Measurements from ENCODE around the gene SH2D5.

Gene SH2D5

DNA sequence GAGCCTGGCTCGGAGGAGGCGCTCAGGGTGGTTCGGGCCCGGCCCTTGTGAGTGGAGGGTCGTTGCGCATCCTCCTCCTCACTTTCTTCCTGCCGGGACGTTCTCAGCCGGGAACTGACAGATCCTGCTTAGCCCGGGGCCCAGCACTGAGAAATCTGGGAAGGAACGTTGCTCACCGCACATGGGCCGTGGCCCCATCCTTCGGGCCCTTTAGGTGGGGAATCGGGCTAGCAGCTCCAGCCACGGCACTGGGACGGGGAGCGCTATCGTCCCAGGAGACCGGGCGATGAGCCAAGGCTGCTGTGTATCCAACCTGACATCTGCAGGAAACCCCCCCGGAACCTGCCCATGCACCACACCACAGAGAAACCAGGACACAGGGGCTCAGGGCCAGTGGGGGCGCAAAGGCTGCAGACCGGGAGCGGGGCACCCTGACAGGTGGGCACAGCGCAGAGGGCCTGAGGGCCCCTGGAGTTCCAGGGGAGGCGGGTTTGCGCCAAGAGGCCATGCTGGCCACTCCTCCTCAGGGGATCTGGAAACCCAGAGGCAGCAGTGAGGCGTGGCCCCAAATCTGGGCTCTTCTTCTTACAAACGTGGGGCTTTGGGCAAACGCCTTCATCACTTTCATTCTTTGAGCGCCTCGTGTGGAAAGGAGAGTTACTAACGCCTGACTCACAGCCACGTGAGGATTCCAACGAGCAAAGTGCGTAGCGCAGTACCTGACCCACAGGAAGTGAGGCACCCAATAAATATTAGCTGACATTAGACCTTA is at the start of gene SH2D5:
SH2D5 (minus strand) TSS at position 116 of the 772 bp plus-strand sequence. CDS start 4,659 bp downstream, outside the sequence.
- peak; percentile 83 for DNase-seq (ENCODE audit: insufficient read length, low spot score)
- FAIRE-seq: peak; percentile 55

DNA sequence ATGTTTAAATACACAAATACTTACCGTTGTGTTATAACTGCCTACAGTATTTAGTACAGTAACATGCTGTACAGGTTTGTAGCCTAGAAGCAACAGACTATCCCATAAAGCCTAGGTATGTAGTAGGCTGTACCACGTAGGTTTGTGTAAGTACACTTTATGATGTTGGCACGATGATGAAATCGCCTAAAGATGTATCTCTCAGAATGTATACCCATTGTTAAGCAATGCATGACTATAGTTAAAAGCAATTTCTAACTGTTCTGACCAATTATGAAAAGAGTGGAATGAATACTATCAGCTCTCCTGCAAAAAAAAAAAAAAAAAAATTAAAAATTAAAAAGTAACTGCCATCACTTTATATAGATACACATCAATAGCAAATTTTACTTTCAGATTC is 43.2 kb upstream of the SH2D5 start:
- no peak for FAIRE-seq

DNA sequence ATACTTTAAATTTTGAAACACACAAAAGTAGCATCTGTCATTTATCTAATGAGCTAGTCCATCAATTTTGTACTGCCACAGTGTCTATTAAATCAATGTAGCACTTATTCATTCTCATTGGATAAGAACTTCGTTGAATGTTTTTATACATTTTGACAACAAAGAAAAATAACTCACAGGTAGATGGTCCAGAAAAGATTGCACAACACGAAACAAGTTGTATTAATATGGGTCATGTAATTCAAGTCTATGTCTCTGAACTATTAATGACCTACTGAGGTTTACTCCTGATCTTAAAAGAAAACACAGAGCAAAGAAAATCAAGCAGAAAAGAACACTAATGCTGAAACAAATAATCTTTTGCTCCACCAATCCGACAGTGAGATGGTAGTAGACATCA is 39.3 kb upstream of the SH2D5 start:
- no peak for DNase-seq (ENCODE audit: insufficient read length, low spot score)
- no peak for FAIRE-seq

More for the DNA sequence above, 43.2 kb upstream of the SH2D5 start:
- DNase-seq (ENCODE audit: insufficient read length, low spot score): no peak

DNA sequence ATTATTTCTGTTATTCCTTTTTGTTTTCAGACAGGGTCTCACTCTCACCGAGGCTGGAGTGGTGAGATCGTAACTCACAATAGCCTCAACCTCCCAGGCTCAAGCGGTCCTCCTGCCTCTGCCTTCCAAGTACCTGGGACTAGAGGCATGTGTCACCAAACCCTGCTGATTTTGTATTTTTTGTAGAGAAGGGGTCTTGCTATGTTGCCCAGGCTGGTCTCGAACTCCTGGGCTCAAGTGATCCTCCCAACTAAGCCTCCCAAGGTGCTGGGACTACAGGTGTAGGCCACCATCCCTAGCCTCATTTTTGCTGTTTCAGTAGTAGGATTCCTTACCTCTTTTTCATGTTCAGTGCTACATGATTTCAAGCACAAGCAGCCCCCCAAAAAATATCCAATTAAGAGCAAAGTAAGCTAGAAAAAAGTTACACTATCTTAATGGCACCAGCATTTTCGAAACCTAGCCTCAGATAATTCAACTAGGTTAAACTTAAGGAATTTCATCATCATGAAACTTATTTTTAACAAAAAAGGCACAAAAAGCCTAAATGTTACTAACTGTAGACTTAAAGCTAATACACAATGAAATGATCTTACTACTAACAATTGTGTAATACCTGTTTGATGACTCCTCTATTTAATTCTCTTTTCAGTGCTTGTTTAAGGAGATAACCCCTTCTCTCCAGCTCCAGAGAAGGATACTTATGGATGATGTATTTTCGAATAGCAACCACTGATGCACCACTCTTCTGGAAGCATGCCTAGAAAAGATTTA is 38.0 kb upstream of the SH2D5 start:
- FAIRE-seq: no peak
- no peak for DNase-seq (ENCODE audit: insufficient read length, low spot score)

DNA sequence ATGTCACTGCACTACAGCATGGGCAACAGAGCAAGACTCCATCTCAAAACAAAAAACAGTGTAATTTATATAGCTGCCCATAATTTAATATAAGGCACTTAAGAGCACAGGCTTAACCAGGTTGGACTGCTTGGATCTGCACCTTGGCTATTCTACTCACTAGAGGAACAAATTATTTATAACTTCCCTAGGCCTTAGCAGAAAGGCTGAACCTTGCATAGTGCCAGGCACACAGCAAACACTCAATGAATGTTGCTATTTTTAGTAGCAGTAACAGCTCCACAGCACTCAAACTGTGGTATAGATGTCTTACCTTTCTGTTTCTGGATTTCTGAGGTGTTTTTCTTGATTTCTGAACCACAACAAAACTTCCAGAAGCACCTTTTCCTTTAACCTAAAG is 34.8 kb upstream of the SH2D5 start:
- FAIRE-seq: no peak
- no peak for DNase-seq (ENCODE audit: insufficient read length, low spot score)

DNA sequence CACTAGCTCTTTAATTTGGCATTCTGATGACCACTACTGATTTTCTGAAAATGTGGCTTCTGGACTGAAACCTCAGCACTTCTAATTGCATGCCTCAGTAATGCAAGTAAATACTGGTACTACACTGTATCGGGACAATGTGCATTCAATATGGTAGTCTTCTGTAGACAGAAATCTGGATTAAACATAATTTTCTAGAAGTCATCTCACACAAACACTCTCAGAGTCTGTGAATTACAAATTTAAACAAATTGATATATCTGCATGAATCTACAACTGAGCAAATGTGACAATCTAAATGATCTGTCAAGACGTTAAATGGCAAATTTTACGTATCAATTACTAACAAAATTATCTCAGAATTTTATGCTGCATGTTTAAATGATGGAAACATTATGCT is 30.9 kb upstream of the SH2D5 start:
- no peak for DNase-seq (ENCODE audit: insufficient read length, low spot score)
- no peak for FAIRE-seq

DNA sequence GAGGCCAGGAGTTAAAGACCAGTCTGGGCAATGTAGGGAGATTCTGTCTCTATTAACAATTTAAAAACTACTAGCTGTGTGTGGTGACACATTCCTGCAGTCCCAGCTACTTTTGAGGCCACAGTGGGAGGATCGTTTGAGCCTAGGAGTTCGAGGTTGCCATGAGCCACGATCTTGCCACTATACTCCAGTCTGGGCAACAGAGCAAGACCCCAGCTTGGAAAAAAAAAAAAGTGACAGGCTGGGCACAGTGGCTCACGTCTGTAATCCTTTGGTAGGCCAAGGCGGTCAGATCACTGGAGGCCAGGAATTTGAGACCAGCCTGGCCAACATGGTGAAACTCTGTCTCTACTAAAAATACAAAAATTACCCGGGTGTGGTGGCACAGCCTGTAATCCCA is 27.8 kb upstream of the SH2D5 start:
- DNase-seq (ENCODE audit: insufficient read length, low spot score) (no peak), FAIRE-seq (no peak)

DNA sequence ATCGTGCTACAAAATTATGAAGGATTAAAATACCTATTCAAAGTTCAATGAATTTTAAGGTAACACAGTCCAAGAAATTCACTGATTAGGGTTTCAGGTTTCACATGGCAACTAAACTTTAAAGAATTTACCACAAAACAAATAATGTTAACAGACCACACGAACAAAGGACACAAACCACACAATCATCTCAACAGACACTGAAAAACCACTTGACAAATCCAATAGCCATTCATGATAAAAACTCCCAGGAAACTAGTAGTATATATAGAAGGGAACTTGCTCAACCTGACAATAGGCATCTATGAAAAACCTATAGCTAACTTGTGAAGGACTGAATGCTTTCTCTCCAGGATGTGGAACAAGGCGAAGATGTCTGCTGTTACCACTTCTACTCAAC is 21.1 kb upstream of the SH2D5 start:
- DNase-seq (ENCODE audit: insufficient read length, low spot score) (no peak), FAIRE-seq (no peak)

DNA sequence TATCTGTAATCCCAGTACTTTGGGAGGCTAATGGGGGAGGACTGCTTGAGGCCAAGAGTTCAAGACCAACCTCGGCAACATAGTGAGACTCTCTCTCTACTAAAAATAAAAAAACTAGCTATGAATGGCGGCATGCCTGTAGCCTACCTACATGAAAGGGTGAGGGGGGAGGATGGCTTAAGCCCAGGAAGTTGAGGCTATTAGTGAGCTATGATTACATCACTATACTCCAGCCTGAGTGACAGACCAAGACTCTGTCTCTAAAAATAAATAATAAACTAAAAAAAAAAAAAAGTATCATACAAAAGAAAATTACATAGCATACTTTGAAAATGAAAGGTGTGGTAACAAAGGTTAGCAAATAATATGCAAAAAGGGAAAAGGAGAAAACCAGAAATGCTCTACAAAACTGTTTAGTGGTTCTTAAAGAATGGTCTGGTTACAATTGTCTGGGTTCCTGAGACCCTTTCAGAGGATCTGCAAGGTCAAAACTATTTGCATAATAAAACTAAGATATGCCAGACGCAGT is 19.0 kb upstream of the SH2D5 start:
- FAIRE-seq: no peak
- no peak for DNase-seq (ENCODE audit: insufficient read length, low spot score)

DNA sequence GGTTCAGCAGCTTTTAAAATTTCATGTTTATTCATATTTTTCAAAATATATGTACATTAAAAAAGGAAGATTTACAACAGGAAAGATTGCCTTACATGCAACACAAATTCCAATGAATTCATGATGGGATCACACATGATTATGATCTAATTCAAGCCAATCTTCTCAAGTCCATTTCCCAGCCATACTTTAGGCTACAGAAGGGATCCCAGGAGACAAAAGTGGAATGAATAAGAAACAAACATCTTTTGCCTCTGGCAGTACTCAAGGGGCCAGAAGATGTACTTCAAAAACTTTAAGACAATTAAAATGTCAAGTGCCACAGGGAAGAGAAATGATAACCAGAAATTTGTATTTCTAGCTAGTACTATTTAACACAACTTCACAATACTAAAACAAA is 10.2 kb upstream of the SH2D5 start:
- DNase-seq (ENCODE audit: insufficient read length, low spot score) (no peak), FAIRE-seq (no peak)

DNA sequence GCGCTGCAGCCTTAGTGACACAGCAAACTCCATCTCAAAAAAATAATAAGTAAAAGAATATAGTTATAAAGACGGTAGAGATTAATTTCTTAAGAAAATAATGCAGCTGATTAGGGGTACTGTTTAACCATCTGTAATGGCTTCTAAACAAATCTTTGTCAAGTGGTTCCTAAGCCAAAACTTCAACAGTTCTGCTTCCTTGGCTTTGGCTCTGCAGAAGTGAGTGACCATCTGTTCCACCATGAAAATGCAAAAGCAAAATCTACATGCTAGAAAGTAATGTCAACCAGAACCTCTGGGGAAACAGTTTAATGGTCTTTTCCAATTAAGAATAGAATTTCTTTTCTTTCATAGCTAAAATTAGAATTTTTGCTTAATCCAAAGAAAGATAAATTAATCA is 8.3 kb upstream of the SH2D5 start:
- FAIRE-seq: no peak
- DNase-seq (ENCODE audit: insufficient read length, low spot score): no peak

DNA sequence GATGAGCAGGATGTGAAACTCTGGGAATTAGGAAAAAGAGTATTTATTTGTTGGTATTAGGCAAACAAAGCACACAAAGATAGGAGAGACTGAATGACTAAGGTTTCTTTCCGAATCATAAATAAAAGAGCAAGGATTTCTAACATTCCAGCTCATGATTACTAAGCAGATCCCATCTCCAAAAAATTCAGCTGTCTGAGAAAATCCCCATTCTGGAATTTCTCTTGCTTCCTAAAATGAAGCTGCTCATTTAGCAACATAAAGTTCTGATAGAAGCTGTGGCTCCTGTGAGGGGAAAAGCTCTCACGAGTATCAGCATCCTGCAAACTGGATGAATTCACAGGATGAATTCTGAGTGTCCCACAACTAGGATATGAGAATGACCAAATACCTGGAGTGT is 6.7 kb upstream of the SH2D5 start:
- DNase-seq (ENCODE audit: insufficient read length, low spot score) (no peak), FAIRE-seq (no peak)

DNA sequence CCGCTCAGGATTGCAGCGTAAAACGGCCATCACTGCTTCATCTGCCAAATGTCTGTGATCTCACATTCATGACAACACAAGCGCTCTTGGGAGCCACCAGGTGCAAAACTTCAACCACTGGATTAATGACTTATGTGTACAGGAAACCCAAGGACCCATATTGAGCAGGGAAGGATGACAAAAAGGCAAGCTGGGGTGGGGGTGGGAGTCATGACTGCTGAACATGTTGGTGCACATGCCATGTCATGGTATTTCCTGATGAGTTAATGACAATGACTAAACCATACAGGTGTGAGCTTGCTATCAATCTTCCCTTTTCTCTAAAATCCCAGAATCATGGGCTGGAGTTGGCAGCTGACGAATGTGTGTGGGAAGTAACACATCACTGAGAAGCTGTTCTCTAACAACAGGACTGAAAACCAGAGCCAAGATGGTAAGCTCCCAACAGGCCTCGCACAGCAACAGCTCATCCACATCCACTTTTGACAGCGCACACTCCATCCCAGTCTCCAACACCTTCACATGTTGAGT is 3.1 kb upstream of the SH2D5 start:
- DNase-seq (ENCODE audit: insufficient read length, low spot score) (no peak), FAIRE-seq (no peak)

DNA sequence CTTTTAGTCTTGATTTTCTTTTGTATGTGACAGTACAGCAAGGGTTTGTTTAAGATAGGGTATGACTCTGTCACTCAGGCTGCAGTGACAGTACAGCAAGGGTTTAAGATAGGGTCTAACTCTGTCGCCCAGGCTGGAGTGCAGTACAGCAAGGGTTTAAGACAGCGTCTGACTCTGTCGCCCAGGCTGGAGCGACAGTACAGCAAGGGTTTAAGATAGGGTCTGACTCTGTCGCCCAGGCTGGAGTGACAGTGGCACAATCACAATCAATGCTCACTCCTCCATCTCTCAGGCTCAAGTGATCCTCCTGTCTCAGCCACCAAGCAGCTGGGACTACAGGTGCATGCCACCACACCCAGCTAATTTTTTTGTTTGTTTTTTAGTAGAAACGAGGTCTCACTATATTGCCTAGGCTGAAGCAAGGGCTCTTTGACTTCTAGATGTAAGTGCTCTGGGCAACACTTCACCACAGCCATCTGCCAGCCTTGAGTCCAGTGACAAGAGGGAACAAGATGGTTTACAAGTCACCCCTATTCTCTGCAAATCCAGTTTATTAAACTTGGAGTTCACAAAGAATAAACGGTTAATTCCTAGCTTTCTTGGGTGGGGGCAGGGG is 965 bp upstream of the SH2D5 start:
- DNase-seq (ENCODE audit: insufficient read length, low spot score): no peak
- FAIRE-seq: no peak

DNA sequence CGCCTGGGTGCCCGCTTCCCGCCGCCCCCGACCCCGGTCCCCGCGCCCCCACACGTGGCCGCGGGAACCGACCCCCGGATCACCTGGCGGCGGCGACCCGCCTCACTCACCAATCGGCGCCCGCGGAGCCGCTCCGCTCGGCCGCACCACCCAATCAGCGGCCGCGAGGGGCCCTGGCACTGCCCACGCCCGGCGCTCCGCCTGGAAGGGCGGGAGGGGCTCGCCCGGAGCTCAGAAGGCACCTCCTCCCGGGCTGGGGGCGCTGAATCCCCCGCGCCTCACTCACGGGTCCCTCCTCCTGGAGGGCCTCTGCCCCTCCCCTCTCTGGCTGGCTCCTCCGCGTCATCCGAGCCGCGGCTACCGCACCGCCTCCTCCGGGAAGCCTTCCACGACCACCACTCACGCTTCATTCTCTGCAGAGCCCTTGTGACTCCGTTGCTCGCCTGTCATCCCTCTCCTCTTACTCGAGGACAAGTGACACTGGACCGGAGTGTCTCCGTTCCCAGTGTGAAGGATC is 374 bp downstream of the SH2D5 start:
- DNase-seq (ENCODE audit: insufficient read length, low spot score): peak; percentile 72
- FAIRE-seq: peak; percentile 69

DNA sequence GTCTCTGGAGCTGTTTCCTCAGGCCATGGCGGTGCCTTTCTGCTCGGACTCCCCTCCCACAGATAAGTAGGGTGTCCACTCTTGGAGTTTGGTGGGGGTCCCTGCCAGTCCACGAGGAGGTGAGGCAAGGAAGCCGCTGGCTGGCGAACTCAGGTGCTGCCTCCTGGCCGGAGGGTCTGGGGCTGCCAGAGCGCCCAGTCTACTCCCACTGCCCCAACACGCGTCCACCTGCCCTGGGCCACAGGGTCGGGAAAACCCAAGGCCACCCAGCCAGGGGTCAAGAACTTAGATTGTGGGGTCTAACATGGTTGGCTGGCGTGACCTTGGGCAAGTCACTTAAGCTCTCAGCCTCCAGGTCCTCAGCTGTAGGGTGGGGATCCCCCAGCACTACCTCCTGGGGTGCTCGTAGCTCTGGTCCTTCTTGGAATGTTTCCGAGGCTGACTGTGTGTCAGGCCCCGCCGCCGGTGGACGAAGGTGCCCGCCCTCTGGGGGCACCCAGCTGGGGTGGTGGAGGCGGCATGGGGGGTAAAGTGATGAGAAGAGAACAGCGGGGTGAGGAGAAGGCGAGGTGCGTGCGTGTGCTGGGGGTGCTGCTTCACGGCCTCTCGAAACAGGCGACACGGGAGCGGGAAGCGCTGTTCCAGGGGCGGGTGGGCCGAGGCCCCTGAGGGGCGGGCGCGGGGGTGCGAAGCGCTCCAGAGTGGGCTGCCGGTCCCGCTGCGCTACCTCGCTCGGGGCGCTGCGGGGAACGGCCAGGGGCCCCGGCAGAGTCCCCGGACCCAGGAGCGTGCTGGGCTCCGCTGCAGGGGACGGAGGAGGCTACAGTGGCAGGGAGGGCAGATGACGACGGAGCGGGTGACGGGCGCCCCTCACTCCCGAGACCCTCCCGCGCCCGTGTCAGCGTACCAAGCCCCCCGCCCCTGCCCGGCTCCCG is 1.2 kb downstream of the SH2D5 start:
- peak; percentile 13 for FAIRE-seq
- DNase-seq (ENCODE audit: insufficient read length, low spot score): no peak

DNA sequence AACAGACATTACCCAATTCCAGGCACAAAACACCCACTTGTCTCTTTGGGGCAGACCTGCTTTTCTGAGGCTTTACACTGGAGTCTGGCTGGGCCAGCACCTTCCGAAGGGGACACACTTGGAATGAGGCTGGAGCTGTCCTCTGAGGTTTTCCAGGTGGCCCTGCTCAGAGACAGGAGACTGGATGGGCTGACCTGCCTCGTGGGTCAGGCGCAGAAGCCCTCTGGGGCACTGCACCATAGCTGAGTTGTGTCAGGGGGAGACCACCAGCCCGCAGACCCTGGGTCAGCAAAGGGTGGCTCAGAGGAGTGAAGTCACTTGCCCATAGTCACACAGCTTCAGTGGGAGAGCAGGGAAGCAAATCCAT is 1.8 kb downstream of the SH2D5 start:
- FAIRE-seq (no peak), DNase-seq (ENCODE audit: insufficient read length, low spot score) (no peak)

DNA sequence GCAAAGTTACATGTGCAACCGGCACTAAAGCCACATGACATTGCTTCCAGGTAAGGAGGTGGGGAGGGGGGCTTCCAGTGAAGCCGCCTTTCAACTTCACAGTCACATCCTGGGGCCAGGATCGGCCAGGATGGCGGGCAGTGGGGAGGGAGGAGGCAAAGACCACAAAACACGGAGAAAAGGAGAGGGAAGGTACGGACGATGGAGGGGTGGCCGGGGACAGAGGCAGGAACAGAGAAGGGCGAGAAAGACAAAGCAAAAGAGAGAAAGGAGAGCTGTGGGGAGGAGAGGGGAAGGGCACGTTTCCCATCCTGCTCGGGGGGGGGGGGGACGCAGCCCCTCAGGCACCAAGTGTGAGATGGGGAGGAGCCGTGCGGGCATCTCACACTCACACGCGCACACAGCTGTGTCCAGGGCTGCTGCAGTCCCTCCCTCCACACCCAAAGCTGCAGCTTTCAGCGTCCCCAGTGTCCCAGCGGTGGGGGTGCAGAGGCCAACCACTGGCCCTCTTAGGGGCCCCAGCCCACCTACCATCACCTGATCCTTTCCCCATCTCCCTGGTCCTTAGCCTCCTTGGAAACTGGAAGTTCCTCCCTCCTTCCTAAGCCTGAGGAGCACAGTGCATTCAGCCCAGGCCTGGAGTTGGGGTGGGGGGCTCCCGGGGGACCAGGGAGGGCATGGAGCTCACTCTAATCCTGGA is 2.4 kb downstream of the SH2D5 start:
- no peak for FAIRE-seq

DNA sequence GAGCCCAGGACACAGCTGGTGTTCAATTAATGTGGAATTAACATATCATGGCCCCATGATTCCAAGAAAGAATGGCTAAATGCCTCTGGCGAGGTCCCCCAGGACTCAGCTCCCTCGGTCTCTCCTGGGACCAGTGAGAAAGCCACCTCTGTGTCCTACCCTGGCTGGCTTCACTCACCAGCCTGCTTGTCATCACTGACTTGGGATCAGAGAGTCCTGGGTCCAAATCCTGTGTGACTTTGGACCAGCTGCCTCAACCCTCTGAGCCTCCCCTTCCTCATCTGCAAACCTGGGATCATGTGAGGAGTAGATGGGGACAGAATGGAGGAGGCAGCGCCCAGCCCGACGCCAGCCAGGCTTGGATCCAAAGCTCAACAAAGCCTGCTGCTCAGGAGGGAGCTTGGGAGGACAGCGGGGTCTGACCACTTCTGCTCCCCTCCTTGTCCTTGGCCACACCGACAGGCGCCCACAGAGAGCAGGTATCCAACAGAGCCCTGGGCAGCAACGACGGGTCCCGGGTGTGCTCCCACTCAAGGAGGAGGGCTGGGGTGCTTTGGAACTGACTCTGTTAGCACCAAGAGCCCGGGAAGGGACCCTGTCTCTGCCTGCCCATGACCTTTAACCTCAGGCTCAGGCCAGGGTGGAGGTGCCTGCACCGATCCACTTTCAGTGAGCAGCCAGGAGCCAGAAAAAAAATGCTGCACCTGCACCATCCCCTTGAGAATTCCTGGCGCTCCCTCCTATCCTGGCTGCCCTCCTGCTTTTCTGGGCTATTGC is 3.2 kb downstream of the SH2D5 start:
- no peak for DNase-seq (ENCODE audit: insufficient read length, low spot score)
- no peak for FAIRE-seq

More for the DNA sequence above, 2.4 kb downstream of the SH2D5 start:
- no peak for DNase-seq (ENCODE audit: insufficient read length, low spot score)

Measured in HTR-8/SVneo (cell line).